ENCODE data around the gene TMEM221. TPM values are rescaled to one million over a fixed set of nuclear protein-coding genes. Genes with fewer than 3 reads are reported as not detected.

TMEM221 gene
- total RNA-seq, 4 donors from 2014 or later = not detected

DNA sequence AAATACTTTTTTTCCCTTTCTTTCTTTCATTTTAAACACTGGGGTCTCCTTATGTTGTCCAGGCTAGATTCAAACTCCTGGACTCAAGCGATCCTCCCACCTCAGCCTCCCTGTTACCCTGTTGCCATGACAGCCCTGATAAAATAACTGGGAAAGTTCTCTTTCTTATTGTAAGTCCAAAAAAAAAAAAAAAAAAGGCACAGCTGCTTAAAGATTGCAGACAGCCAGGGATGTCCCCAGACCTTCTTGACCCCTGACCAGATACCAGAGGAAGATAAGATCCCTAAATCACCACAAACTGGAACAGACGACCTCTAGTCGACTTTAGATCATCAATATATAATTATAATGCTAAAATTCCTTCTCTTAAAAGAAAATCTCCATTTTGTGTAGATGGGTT is 29.8 kb downstream of the TMEM221 start:
- Histone ChIP-seq H3K4me1 (peaks cover 0 to 13% (median 1%) of the 10 kb centered on the region in 4 donors), H3K4me3 (no peak overlapping the region), H3K27me3 (no peaks in the 10 kb centered on the region), H3K36me3 (peaks cover 0 to 10% (median 0%) of the 10 kb centered on the region in 3 donors), H3K27ac (no peak overlapping the region), H3K9me3 (no peaks in the 10 kb centered on the region)
- DNase-seq = no peak
- no peak for TF ChIP-seq POLR2A (IDR thresholded peaks at IDR 0.05)
- TF ChIP-seq, protein P1, sequence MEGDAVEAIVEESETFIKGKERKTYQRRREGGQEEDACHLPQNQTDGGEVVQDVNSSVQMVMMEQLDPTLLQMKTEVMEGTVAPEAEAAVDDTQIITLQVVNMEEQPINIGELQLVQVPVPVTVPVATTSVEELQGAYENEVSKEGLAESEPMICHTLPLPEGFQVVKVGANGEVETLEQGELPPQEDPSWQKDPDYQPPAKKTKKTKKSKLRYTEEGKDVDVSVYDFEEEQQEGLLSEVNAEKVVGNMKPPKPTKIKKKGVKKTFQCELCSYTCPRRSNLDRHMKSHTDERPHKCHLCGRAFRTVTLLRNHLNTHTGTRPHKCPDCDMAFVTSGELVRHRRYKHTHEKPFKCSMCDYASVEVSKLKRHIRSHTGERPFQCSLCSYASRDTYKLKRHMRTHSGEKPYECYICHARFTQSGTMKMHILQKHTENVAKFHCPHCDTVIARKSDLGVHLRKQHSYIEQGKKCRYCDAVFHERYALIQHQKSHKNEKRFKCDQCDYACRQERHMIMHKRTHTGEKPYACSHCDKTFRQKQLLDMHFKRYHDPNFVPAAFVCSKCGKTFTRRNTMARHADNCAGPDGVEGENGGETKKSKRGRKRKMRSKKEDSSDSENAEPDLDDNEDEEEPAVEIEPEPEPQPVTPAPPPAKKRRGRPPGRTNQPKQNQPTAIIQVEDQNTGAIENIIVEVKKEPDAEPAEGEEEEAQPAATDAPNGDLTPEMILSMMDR (IDR thresholded peaks at IDR 0.05) = no peak

DNA sequence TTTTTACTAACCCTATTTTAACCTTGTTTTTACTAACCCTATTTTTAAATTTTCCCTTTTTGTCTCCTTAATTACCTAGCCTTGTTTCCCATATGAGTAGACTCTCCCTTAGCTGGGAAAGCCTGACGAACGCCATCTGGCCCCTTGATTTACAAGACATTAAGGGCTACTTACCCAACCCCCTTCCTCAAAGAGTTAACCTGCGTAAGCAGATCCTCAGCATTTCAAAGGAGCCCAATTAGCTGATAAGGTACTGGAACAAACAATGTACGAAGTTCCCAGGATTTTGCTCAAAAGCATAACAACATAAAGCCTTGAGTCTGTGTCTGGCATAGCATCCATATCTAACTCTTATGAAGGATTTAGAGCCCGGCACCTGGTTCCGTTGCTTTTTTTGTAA is 33.3 kb downstream of the TMEM221 start:
- H3K27me3 ChIP-seq = no peaks in the 10 kb centered on the region
- H3K36me3 ChIP-seq = peaks cover 0 to 16% (median 0%) of the 10 kb centered on the region in 3 donors
- TF ChIP-seq POLR2A (IDR thresholded peaks at IDR 0.05) = no peak
- TF ChIP-seq, protein P1 (IDR thresholded peaks at IDR 0.05) = no peak
- H3K9me3 ChIP-seq = no peaks in the 10 kb centered on the region
- H3K4me1 ChIP-seq = peaks cover 0 to 6% (median 1%) of the 10 kb centered on the region in 4 donors
- no peak overlapping the region for H3K27ac ChIP-seq
- no peak overlapping the region for H3K4me3 ChIP-seq
- DNase-seq = no peak

DNA sequence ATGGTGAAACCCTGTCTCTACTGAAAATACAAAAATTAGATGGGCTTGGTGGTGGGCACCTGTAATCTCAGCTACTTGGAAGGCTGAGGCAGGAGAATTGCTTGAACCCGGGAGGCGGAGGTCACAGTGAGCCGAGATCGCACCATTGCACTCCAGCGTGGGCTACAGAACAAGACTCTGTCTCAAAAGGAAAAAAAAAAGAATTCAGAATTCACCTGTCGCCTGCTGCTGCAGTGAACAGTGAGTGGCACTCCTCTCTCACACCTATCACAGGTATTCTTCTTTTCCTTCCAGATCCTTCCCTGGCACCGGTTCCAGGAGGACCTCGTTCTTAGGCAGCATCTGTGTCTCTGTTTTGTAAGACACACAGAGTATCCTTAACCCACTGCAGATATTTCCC is 34.4 kb downstream of the TMEM221 start:
- no peak for TF ChIP-seq POLR2A (IDR thresholded peaks at IDR 0.05)
- TF ChIP-seq, protein P1 (IDR thresholded peaks at IDR 0.05) = no peak
- H3K36me3 ChIP-seq = peaks cover 0 to 16% (median 0%) of the 10 kb centered on the region in 3 donors
- H3K4me1 ChIP-seq = peaks cover 0 to 3% (median under 1%) of the 10 kb centered on the region in 4 donors
- no peaks in the 10 kb centered on the region for H3K27me3 ChIP-seq
- peak overlapping the region in 1 of 4 donors; percentile 19 for H3K27ac ChIP-seq
- H3K4me3 ChIP-seq = no peak overlapping the region
- DNase-seq = no peak
- no peaks in the 10 kb centered on the region for H3K9me3 ChIP-seq

DNA sequence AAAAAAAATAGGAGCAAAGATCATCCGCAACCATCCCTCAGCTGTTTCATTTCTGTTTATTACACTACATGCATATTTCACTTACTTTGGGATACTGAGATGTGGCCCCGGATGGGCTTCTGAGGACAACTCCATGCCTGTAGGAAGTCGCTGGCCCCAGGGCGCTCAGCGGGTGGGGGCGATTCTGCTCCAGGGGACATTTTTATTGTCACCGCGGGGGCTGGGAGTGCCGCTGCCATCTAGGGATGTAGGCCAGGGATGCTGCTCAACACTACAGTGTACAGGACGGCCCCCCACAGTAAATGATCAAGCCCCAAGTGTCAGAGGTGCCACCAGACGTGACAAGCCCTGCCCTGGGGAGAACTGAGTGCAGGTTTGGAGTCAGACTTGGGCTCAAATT is 36.7 kb downstream of the TMEM221 start:
- H3K9me3 ChIP-seq = no peaks in the 10 kb centered on the region
- no peak for TF ChIP-seq POLR2A (IDR thresholded peaks at IDR 0.05)
- TF ChIP-seq, protein P1 (IDR thresholded peaks at IDR 0.05) = no peak
- no peaks in the 10 kb centered on the region for H3K27me3 ChIP-seq
- peaks cover 0 to 10% (median under 1%) of the 10 kb centered on the region in 4 donors for H3K4me1 ChIP-seq
- peak overlapping the region in 1 of 4 donors; percentile 50 for H3K27ac ChIP-seq
- peaks cover 0 to 16% (median 0%) of the 10 kb centered on the region in 3 donors for H3K36me3 ChIP-seq
- H3K4me3 ChIP-seq = no peak overlapping the region
- no peak for DNase-seq

DNA sequence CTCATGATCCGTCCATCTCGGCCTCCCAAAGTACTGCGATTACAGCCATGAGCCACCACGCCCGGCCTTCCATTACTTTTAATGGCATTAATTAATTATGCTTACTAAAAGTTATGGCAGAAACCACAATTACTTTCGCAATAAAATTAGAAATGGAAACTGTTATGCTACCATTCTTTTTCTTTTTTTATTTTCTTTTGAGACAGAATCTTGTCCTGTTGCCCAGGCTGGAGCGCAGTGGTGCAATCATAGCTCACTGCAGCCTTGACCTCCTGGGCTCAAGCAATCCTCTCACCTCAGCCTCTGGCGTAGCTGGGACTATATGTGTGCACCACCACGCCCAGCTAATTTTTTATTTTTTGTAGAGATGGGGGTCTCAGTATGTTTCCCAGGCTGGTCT is 38.5 kb downstream of the TMEM221 start:
- Histone ChIP-seq H3K27ac (no peak overlapping the region), H3K9me3 (no peaks in the 10 kb centered on the region), H3K36me3 (peaks cover 0 to 16% (median 0%) of the 10 kb centered on the region in 3 donors), H3K4me3 (no peak overlapping the region), H3K4me1 (peaks cover 0 to 20% (median 11%) of the 10 kb centered on the region in 4 donors), H3K27me3 (no peaks in the 10 kb centered on the region)
- TF ChIP-seq POLR2A (IDR thresholded peaks at IDR 0.05) = no peak
- TF ChIP-seq, protein P1 (IDR thresholded peaks at IDR 0.05) = no peak
- DNase-seq = no peak

DNA sequence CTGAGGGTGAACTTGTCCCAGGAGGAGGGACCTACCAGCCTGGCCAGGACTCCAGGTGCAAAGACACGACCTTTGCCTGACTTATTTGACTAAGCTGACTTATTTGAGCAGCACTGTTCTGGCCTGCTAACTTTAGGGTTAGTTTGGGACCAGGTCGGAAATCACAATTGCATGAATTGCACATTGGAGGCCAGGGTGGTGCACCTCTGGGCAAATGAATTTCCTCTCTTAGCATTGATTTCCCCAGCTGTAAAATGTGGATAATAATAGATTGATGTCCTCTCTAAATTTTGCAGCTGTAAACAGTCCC is 41.6 kb downstream of the TMEM221 start:
- Histone ChIP-seq H3K4me3 (peak overlapping the region; percentile 23 to 56 (median 52)), H3K36me3 (peaks cover 0 to 3% (median 0%) of the 10 kb centered on the region in 3 donors), H3K9me3 (no peaks in the 10 kb centered on the region), H3K4me1 (peaks cover 0 to 38% (median 21%) of the 10 kb centered on the region in 4 donors), H3K27me3 (no peaks in the 10 kb centered on the region), H3K27ac (peak overlapping the region; percentile 87 to 93 (median 91))
- DNase-seq = no peak
- TF ChIP-seq, protein P1 (IDR thresholded peaks at IDR 0.05) = no peak
- TF ChIP-seq POLR2A (IDR thresholded peaks at IDR 0.05) = no peak
